Fibroblast of lung (primary cell): ENCODE measurements around the gene WIPF1. TPM values are rescaled to one million over a fixed set of nuclear protein-coding genes. Genes with fewer than 3 reads are reported as not detected.

ENCODE experiments used
- DNase-seq, 2 donors: peaks; one replicate each; pipeline versions ENCODE4 v3.0.0 to v3.0.0-alpha.2; 2010; ENCODE audit warnings: low read depth in 2 of 2
- H2AFZ ChIP-seq: 2 replicates; pipeline ENCODE4 v1.5.1; 2012; ENCODE audit warnings: low read length, control low read depth, inconsistent platforms
- H3K27ac ChIP-seq: 2 replicates; pipeline ENCODE4 v1.5.1; 2011; ENCODE audit warnings: low read length, control low read depth; ENCODE audit not compliant: insufficient read depth
- H3K27me3 ChIP-seq: 2 replicates; pipeline ENCODE4 v1.5.1; 2011; ENCODE audit warnings: mild to moderate bottlenecking, low read length; ENCODE audit not compliant: control insufficient read depth, insufficient read depth
- H3K36me3 ChIP-seq: 2 replicates; pipeline ENCODE4 v1.5.1; 2011; ENCODE audit warnings: low read length; ENCODE audit not compliant: control insufficient read depth, insufficient read depth
- H3K4me1 ChIP-seq: 2 replicates; pipeline ENCODE4 v1.5.1; 2011; ENCODE audit warnings: low read length; ENCODE audit not compliant: control insufficient read depth, insufficient read depth; ENCODE audit errors: extremely low read depth
- H3K4me2 ChIP-seq: 2 replicates; pipeline ENCODE4 v1.5.1; 2011; ENCODE audit warnings: low read length, control low read depth; ENCODE audit not compliant: insufficient read depth; ENCODE audit errors: extremely low read depth
- H3K4me3 ChIP-seq, 4 experiments: fragments of 200-600 bp in 1 of 4; sonication (generic) in 1 of 4; replicated peaks in 1 of 4; 2 replicates each; pipeline ENCODE4 v1.5.1; 2011 to 2016; ENCODE audit warnings: low read length in 4 of 4, low read depth in 3 of 4, mild to moderate bottlenecking in 3 of 4, control low read depth in 2 of 4, inconsistent platforms in 1 of 4, mixed read lengths in 1 of 4; ENCODE audit not compliant: insufficient read depth in 1 of 4; ENCODE audit errors: control extremely low read depth in 1 of 4
- H3K79me2 ChIP-seq: 2 replicates; pipeline ENCODE4 v1.5.1; 2012; ENCODE audit warnings: mild to moderate bottlenecking, low read length, inconsistent platforms; ENCODE audit not compliant: control insufficient read depth, insufficient read depth
- H3K9ac ChIP-seq: 2 replicates; pipeline ENCODE4 v1.5.1; 2011; ENCODE audit warnings: mild to moderate bottlenecking, low read length, control low read depth; ENCODE audit not compliant: insufficient read depth
- H3K9me3 ChIP-seq: 2 replicates; pipeline ENCODE4 v1.5.1; 2012; ENCODE audit warnings: low read depth, low read length; ENCODE audit not compliant: control insufficient read depth, insufficient read depth
- H4K20me1 ChIP-seq: 2 replicates; pipeline ENCODE4 v1.5.1; 2011; ENCODE audit warnings: low read length; ENCODE audit not compliant: control insufficient read depth, insufficient read depth; ENCODE audit errors: extremely low read depth
- CTCF ChIP-seq, 2 donors: IDR thresholded peaks in 1 of 2; conservative IDR thresholded peaks in 1 of 2; 1 replicate in 1 of 2; 2 replicates in 1 of 2; pipeline ENCODE4 v1.5.1; 2011 to 2012; ENCODE audit warnings: low read length in 2 of 2, control low read depth in 1 of 2, inconsistent platforms in 1 of 2, low read depth in 1 of 2, mild to moderate bottlenecking in 1 of 2
- EZH2 ChIP-seq: IDR thresholded peaks from 2 replicates; pipeline ENCODE4 v1.5.1; 2012; ENCODE audit warnings: low read length, control low read depth, mild to moderate bottlenecking; ENCODE audit errors: missing control alignments
- polyA plus RNA-seq, 2 donors: library from polyadenylated mRNA; depleted of rRNA in 1 of 2; stranded (reverse) in 1 of 2; unstranded in 1 of 2; fragments of >200 nt; gene quantifications; 2 replicates each; pipeline ENCODE4 v1.2.1, GENCODE V29; 2011 to 2012; ENCODE audit warnings: missing spikeins in 1 of 2
- total RNA-seq: library from RNA; depleted of rRNA; stranded (reverse); fragments of >200 nt; gene quantifications from 2 replicates; pipeline ENCODE4 v1.2.1, GENCODE V29; 2014

WIPF1 gene
- total and polyA plus RNA-seq, 2 donors (not counting 1 experiment from before 2014, with no cell fraction given) = 10.7 to 23.6 TPM

DNA sequence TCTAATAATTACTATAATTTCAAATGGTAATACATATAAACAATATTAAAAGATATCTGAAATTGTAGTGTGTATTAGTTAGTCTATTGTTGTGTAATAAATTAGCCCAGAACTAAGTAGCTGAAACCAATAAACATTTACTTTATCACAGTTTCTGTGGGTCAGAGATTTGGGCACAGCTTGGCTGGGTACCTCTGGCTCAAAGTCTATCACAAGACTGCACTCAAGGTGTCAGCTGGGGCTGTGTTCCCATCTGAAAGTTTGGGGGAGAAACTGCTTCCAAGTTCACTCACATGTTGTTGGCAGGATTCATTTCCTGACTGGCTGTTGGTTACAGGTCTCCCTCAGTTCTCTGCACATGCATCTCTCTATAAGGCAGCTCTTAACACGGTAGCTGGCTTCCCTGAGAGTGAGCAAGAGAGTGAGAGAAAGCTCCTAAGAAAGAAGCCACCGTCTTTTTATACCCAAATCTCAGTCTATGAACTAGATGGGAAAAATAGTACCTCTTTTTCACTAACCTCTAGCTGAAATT lies 25.6 kb upstream of the WIPF1 start:
- Histone ChIP-seq H3K9ac (no peak overlapping the region), H3K4me2 (no peak overlapping the region), H3K36me3 (no peaks in the 10 kb centered on the region), H3K79me2 (no peaks in the 10 kb centered on the region), H2AFZ (no peak overlapping the region), H3K27me3 (no peaks in the 10 kb centered on the region), H3K9me3 (no peaks in the 10 kb centered on the region), H4K20me1 (no peaks in the 10 kb centered on the region), H3K4me3 (no peak overlapping the region), H3K4me1 (no peaks in the 10 kb centered on the region), H3K27ac (no peak overlapping the region)
- TF ChIP-seq EZH2 = no peak
- TF ChIP-seq CTCF (conservative IDR thresholded peaks at IDR 0.05 in 1 of 2, IDR thresholded peaks at IDR 0.05 in 1 of 2; ENCODE audit: low read depth in 1 of 2, low read length in 2 of 2) = no peak
- no peak for DNase-seq

DNA sequence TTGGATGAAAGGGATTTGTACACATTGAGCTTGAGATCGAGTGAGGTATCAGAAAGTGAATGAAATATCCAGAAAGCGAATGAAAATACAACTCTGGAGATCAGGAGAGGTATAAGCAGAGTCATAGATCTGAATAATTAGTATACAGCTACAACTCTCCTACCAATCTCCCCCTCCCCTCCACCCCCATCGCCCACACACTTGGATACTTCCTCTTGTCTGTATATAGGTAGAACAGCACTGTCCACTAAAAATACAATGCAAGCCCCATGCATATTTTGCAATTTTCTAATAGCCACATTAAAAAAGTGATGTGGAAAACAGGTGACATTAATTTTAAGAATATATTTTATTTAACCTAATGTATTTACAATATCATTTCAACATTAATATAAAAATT lies 23.7 kb upstream of the WIPF1 start:
- Histone ChIP-seq H3K27me3 (no peaks in the 10 kb centered on the region), H3K4me1 (peaks cover 5% of the 10 kb centered on the region), H2AFZ (no peak overlapping the region), H3K79me2 (no peaks in the 10 kb centered on the region), H3K4me2 (no peak overlapping the region), H4K20me1 (no peaks in the 10 kb centered on the region), H3K36me3 (no peaks in the 10 kb centered on the region), H3K9me3 (no peaks in the 10 kb centered on the region), H3K9ac (no peak overlapping the region), H3K4me3 (no peak overlapping the region), H3K27ac (no peak overlapping the region)
- no peak for TF ChIP-seq CTCF (conservative IDR thresholded peaks at IDR 0.05 in 1 of 2, IDR thresholded peaks at IDR 0.05 in 1 of 2; ENCODE audit: low read depth in 1 of 2, low read length in 2 of 2)
- TF ChIP-seq EZH2 = no peak
- no peak for DNase-seq

DNA sequence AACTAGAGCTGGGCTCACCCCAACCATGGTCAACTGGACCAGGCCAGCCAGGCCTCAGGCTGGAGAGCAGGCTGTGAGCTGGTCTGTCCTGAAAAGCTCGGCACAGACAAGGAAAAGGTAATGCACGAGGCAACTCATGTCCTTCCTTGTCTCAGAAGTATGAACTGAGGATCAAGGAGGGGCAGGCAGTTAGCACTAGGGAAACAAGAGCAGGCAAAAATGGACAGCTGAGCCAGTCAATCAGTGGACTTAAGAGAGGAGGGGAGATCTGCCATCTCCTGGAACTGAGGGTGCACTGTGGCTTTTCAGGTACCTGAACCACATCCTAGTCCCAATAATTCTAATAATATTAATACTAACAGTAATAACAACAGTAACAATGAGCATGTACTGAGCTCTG lies 20.6 kb upstream of the WIPF1 start:
- no peaks in the 10 kb centered on the region for H3K79me2 ChIP-seq
- no peak overlapping the region for H2AFZ ChIP-seq
- TF ChIP-seq CTCF (conservative IDR thresholded peaks at IDR 0.05 in 1 of 2, IDR thresholded peaks at IDR 0.05 in 1 of 2; ENCODE audit: low read depth in 1 of 2, low read length in 2 of 2) (no peak), EZH2 (no peak)
- H3K36me3 ChIP-seq = no peaks in the 10 kb centered on the region
- no peaks in the 10 kb centered on the region for H3K27me3 ChIP-seq
- H3K4me2 ChIP-seq = no peak overlapping the region
- no peak overlapping the region for H3K4me3 ChIP-seq
- peaks cover 10% of the 10 kb centered on the region for H3K4me1 ChIP-seq
- DNase-seq = no peak
- H3K9ac ChIP-seq = no peak overlapping the region
- H3K9me3 ChIP-seq = no peaks in the 10 kb centered on the region
- H4K20me1 ChIP-seq = no peaks in the 10 kb centered on the region
- H3K27ac ChIP-seq = no peak overlapping the region
